Activated CD8-positive, alpha-beta memory T cell treated with anti-CD3 and anti-CD28 coated beads for 36 hours (primary cell): ENCODE results near the gene ADGRB2. TPM values are rescaled to one million over a fixed set of nuclear protein-coding genes. Genes with fewer than 3 reads are reported as not detected.

Experiments
- CTCF ChIA-PET: fragments of 350-600 bp; sonication (Branson Sonifier 250); formaldehyde crosslinking; loops from one replicate; lab custom pipeline; 2021; ENCODE audit warnings: antibody characterized with exemption; lab: Charles Lee
- POLR2A ChIA-PET: fragments of 350-600 bp; sonication (Branson Sonifier 250); formaldehyde crosslinking; loops from one replicate; lab custom pipeline; 2021; ENCODE audit warnings: antibody characterized with exemption; lab: Charles Lee
- total RNA-seq, 2 experiments: library from RNA; stranded (reverse); gene quantifications; one replicate each; pipeline ENCODE4 v1.2.3, GENCODE V29; 2021

Gene ADGRB2
- total RNA-seq, 2 experiments from 2014 or later: 0.13 to 0.32 TPM

- ChIA-PET CTCF (interaction anchor here (1.0 to 1.4 kb wide), 2 partner anchors 17 to 27 kb away, joined by 3 to 6 read pairs; no protein-coding TSS in a partner anchor), POLR2A (interaction anchor here (0.6 kb wide), 2 partner anchors 9 to 17 kb away, joined by 3 read pairs; no protein-coding TSS in a partner anchor)
Observed at GRCh38 chr1:31771891-31772668, 7.9 kb upstream of the ADGRB2 start.

GRCh38 chr1:31769720-31770390 lies 5.7 kb upstream of the ADGRB2 start:
- ChIA-PET CTCF (interaction anchor here (1.1 kb wide), 1 partner anchor 19 kb away, joined by 7 read pairs; no protein-coding TSS in a partner anchor), POLR2A (no interaction called here)

GRCh38 chr1:31768939-31769704 lies 5.0 kb upstream of the ADGRB2 start:
- ChIA-PET CTCF (interaction anchor here (0.6 to 1.1 kb wide), 3 partner anchors 9 to 53 kb away, joined by 3 to 7 read pairs (median 3); no protein-coding TSS in a partner anchor), POLR2A (no interaction called here)

GRCh38 chr1:31768407-31768907 lies 4.3 kb upstream of the ADGRB2 start:
- ChIA-PET CTCF (interaction anchor here (0.6 to 1.1 kb wide), 3 partner anchors 8 to 52 kb away, joined by 3 to 7 read pairs (median 3); no protein-coding TSS in a partner anchor), POLR2A (interaction anchor here (0.5 kb wide), 1 partner anchor 49 kb away, joined by 3 read pairs; no protein-coding TSS in a partner anchor)

- ChIA-PET CTCF (no interaction called here), POLR2A (no interaction called here)
Observed at GRCh38 chr1:31767225-31767624, 3.1 kb upstream of the ADGRB2 start.

- ChIA-PET CTCF (interaction anchor here (0.6 to 6.1 kb wide), 2 partner anchors 24 to 45 kb away, joined by 5 to 53 read pairs; no protein-coding TSS in a partner anchor), POLR2A (no interaction called here)
Observed at GRCh38 chr1:31765516-31765915, 1.4 kb upstream of the ADGRB2 start.

- ChIA-PET CTCF (interaction anchor here (1.3 to 6.1 kb wide), 2 partner anchors 13 to 25 kb away, joined by 3 to 53 read pairs; no protein-coding TSS in a partner anchor), POLR2A (no interaction called here)
Observed at GRCh38 chr1:31765041-31765467, 914 bp upstream of the ADGRB2 start.

- POLR2A ChIA-PET: no interaction called here
- CTCF ChIA-PET: interaction anchor here (1.0 to 6.1 kb wide), 5 partner anchors 12 to 26 kb away, joined by 3 to 53 read pairs (median 4); no protein-coding TSS in a partner anchor
Observed at GRCh38 chr1:31763671-31764311, 349 bp downstream of the ADGRB2 start.

GRCh38 chr1:31762726-31763670 lies 1.1 kb downstream of the ADGRB2 start:
- ChIA-PET POLR2A (interaction anchor here (0.5 to 1.3 kb wide), 3 partner anchors 9 to 11 kb away, joined by 3 to 9 read pairs (median 4); no protein-coding TSS in a partner anchor), CTCF (interaction anchor here (0.6 to 6.1 kb wide), 9 partner anchors 11 to 1533 kb away, joined by 3 to 53 read pairs (median 4); partner anchors contain the start of gene PEF1)

GRCh38 chr1:31762323-31762722 lies 1.8 kb downstream of the ADGRB2 start:
- CTCF ChIA-PET: interaction anchor here (1.0 to 6.1 kb wide), 7 partner anchors 10 to 201 kb away, joined by 3 to 53 read pairs (median 4); partner anchors contain the start of gene PEF1

GRCh38 chr1:31761883-31762282 lies 2.3 kb downstream of the ADGRB2 start:
- POLR2A ChIA-PET: no interaction called here
- CTCF ChIA-PET: interaction anchor here (1.4 to 6.1 kb wide), 3 partner anchors 12 to 91 kb away, joined by 4 to 53 read pairs (median 4); no protein-coding TSS in a partner anchor

More at GRCh38 chr1:31762323-31762722, 1.8 kb downstream of the ADGRB2 start:
- POLR2A ChIA-PET: interaction anchor here (0.6 to 1.3 kb wide), 2 partner anchors 9 to 12 kb away, joined by 4 to 9 read pairs; no protein-coding TSS in a partner anchor

GRCh38 chr1:31760471-31761470 lies 3.4 kb downstream of the ADGRB2 start:
- POLR2A ChIA-PET: no interaction called here
- CTCF ChIA-PET: interaction anchor here (0.8 to 6.1 kb wide), 10 partner anchors 8 to 212 kb away, joined by 3 to 53 read pairs (median 4); no protein-coding TSS in a partner anchor

GRCh38 chr1:31759298-31760023 lies 4.7 kb downstream of the ADGRB2 start:
- CTCF ChIA-PET: interaction anchor here (1.3 to 1.8 kb wide), 6 partner anchors 9 to 210 kb away, joined by 3 to 5 read pairs (median 4); no protein-coding TSS in a partner anchor
- POLR2A ChIA-PET: no interaction called here

GRCh38 chr1:31758823-31759222 lies 5.3 kb downstream of the ADGRB2 start:
- ChIA-PET CTCF (interaction anchor here (0.7 to 1.5 kb wide), 3 partner anchors 13 to 95 kb away, joined by 3 read pairs; no protein-coding TSS in a partner anchor), POLR2A (no interaction called here)
